NCI-H524 treated with DMSO at 0.1 percent for 48 hours (cell line): ENCODE results near the gene PACS1.
"Not testable (repeated sequence)": the region's sequence is repeated elsewhere in the genome, so short reads cannot be mapped to it uniquely, and the experiment has no call there.

Experiments used
- DNase-seq: peaks from one replicate; lab custom pipeline; 2025; lab: John Stamatoyannopoulos, UW

PACS1 gene

DNA sequence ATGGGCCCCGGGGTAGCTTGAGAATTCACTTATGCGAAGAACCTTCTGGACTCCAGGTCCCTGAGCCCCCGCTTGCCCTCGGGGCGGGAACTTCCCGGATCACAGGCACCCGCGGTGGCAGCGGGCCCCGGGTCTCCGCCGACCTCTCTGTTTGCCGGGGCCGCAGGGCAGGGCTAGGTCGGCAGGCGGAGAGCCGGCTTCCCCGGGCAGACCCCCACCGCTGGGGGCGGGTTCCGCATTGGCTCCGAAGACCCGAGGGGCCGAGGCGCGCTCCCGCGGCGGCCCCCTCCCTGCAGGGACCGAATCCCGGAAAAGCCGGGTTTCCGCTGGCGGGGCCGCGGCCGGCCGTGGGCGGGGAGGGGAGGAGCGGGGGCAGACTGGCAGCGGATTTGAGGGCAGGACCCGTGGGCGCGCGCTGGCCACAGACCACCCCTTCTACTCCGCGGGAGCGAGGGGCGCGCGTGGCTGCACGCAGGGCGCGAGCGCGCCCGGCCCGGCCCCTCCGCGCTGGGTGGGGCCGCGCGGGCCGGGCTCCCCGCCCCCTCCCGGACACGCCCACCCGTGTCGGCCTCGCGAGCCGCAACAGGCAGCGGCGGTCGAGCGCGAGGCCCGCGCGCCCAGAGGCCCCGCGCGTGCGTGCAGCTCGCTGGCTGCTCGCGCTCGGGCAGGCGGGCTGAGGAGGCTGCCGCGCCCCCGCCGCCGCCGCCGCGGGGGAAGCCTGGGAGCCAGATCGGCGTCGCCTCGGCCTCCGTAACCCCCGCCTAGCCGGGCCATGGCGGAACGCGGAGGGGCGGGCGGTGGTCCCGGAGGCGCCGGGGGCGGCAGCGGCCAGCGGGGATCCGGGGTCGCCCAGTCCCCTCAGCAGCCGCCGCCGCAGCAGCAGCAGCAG lies at the start of gene PACS1:
TSS of gene PACS1 (plus strand) at position 558 of the 889 bp plus-strand sequence. CDS start at position 773, 215 bp downstream.
- no peak for DNase-seq

DNA sequence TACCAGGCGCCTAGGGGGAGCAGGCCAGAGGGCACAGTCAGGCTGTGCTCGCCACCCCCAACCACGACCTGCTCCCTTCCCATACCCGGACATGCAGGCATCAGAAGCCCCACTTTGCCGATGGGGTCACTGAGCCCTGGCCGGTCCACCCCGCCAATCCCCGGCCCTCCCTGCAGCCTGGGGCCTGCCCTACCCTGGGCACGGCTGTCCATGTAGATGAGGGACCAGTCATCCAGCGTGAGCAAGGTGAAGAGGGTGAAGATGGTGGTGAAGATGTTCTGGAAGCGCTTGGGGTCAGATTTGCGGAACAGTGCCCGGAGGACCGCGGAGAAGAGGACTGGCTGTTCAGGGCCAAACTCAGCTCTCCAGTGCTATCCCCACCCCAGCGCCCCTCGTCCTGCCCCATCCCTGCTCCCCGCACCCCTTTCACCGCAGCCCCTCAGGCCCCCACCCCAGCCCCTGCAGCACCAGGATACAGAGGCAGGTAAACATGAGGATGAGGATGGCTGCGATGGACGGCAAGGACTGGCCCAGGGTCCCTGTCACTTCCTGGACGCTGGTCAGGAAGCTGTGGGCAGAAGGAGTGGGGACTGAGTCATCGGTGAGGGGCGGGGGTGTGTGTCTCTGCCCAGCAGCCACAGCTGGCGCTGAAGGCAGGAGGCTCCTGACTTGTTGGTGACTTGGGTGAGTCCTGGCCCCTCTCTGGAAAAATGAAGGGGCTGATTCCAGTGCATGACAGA lies 49.3 kb upstream of the PACS1 start:
- DNase-seq, result no peak

DNA sequence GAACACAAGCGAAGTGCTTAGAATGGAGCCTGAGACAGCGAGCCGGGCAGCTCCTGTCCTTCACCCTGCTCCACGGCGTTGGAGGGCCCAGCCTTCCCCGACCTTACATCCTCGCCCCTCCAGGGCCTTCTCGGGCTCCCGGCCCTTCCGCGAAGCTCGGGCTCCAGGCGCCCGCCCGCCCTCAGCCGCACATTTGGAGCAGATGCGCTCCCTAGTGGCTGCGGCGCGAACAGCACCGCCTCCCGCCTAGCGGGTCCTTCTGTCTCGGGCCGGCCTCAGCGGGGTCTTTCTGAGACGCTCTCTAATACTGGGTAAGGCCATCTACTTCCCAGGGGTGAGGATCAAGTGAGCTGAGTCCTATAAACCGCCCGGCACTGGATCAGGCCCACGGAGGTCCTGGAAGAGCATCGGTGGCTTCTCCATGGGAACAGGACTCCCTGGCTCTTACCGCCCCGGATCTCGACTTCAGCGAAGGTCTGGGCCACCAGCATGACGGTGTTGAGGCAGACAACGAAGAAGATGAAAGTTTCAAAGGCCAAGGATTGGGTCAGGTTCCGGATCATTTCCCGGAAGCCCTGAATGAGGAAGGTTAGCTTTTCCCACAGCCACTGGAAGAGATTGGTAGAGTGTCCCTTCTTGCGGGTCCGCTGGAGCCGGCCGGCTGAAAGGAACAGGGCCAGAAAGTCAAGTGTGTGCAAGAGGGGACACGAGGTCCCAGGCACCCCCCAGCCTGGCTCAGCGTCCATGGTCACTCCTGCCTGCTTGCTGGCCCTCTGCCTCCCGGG lies 47.5 kb upstream of the PACS1 start:
- no peak for DNase-seq

DNA sequence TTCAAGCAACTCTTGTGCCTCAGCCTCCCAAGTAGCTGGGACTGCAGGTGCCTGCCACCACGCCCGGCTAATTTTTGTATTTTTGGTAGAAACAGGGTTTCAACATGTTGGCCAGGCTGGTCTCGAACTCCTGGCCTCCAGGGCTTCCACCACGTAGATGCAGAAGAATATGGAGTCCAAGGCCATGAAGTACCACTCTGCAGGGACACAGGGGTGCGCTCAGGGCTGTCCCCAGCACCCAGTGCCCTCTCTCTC lies 47.0 kb upstream of the PACS1 start:
- DNase-seq, result not testable (repeated sequence)

DNA sequence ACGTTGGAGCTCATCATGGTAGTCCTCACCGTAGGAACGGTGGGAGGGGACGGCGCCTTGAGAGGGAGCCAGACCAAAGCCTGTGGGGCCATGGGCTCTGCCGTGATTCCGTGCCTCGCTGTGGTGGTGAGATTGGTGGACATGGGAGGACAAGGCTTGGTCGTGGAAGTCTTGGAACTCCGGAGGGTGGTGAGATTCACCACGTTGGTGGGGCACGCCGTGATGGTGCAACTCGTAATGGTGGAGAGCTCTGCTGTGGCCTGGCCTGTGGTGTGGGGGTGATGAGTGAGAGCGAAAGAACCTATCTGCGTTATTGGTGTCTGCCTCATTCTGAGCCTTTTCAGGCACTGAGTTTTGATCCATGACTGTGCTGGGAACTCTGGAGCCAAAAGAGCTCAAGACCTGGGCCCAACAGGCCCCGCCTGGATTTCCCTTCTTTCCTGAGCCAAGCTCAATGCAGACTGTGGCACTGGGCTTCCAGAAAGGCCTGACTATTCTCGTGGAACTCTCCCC lies 44.0 kb upstream of the PACS1 start, which contains the start of gene CATSPER1:
TSS of gene CATSPER1 (minus strand) at position 463 of the 513 bp plus-strand sequence. CDS start at position 363, 100 bp downstream.
- DNase-seq, result no peak

DNA sequence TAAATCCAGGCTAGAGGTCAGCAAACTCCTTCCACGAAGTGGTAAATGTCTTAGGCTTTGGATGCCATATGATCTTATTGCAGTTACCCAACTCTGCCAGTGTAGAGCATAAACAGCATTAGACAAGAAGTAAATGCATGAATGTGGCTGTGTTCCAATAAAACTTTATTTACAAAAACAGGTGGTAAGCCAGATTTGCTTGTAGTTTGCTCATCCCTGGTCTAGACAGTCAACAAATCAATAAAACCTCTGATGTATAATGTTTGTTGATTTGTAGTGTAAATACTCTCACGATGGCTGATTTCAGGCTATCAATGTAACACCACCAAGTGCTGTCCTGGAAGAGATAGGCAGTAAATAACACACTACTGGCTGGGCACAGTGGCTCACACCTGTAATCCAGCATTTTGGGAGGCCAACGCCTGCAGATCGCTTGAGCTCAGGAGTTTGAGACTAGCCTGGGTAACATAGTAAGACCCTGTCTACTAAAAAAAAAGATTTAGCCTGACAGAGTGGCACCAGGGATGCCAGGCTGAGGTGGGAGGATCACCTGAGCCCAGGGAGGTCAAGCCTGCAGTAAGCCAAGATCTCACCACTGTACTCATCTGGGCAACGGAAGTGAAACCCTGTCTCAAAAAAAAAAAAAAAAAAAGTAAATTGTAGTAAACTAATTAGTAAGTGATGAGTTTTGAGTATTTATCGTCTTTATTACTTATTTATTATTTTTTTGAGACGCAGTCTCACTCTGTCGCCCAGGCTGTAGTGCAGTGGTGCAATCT lies 36.9 kb upstream of the PACS1 start:
- DNase-seq, result no peak

DNA sequence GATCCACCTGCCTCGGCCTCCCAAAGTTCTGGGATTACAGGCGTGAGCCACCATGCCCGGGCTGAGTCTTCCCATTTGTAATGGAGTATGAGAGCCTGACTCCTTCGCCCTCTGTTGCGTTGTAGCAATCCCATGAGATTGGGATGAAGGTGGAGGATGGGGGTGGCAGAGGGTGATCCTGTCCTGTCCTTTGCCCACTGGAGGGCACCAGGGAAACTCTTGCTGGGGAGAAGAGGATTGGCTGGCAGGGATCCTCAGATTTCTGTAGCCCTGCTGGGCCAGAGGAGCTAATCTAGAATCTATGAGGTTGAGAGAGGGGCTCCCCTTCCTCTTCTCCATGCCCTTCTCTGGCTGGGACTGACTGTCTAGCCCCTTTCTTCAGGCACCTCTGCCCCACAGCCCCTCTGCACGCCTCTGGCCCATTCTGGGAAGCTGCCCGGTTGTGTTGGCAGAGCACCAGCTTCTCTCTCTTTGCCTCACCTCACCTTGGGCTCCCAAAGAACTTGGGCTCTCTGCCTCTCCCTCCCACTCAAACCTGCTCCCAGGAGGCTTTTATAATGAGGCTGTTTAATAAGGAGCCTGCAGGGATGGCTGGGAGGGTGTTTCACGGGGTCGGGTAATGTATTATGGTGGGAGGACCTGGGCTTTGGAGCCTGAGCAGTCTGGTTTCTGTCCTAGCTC lies 34.3 kb upstream of the PACS1 start:
- DNase-seq, result no peak

DNA sequence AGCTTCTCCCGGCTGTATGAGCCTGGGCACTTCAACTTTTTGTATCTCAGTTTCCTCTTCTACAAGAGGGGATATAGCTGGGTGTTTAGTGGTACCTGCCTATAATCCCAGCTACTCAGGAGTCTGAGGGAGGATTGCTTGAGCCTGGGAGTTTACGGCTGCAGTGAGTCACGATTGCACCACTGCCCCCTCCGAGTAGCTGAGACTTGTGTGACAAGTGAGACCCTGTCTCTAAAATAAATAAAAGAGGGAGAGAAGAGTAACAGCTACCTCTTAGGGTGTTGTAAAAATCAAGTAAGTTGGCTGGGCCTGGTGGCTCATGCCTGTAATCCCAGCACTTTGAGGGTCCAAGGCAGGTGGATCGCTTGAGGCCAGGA lies 33.8 kb upstream of the PACS1 start:
- no peak for DNase-seq

DNA sequence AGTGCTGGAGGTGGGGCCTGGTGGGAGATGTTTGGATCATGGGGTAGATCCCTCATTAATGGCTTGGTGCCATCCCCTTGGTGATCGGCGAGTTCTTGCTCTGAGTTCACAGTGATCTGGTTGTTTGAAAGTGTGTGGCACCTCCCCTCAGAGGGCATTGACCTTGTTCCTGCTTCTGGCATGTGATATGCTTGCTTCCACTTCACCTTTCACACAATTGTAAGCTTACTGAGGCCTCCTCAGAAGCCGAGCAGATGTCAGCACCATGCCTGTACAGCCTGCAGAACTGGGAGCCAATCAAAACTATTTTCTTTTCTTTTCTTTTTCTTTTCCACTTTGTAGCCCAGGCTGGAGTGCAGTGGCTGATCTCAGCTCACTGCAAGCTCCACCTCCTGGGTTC lies 32.7 kb upstream of the PACS1 start:
- no peak for DNase-seq

DNA sequence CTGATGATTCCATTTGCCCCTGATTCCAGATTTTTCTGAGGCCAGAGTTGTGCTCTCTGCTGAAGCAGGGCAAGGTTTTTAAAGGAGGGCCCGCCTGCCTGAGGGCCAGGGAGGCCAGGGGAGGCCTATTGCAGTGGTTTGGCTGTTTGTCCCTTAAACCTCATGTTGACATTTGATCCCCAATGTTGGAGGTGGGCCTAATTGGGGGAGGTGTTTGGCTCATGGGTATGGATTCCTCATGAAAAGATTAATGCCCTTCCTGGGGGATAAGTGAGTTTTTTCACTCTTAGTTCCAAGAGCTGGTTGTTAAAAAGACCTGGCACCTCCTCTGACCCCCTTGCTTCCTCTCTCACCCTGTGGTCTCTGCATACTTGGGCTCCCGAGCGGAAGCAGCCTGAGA lies 30.3 kb upstream of the PACS1 start:
- no peak for DNase-seq

DNA sequence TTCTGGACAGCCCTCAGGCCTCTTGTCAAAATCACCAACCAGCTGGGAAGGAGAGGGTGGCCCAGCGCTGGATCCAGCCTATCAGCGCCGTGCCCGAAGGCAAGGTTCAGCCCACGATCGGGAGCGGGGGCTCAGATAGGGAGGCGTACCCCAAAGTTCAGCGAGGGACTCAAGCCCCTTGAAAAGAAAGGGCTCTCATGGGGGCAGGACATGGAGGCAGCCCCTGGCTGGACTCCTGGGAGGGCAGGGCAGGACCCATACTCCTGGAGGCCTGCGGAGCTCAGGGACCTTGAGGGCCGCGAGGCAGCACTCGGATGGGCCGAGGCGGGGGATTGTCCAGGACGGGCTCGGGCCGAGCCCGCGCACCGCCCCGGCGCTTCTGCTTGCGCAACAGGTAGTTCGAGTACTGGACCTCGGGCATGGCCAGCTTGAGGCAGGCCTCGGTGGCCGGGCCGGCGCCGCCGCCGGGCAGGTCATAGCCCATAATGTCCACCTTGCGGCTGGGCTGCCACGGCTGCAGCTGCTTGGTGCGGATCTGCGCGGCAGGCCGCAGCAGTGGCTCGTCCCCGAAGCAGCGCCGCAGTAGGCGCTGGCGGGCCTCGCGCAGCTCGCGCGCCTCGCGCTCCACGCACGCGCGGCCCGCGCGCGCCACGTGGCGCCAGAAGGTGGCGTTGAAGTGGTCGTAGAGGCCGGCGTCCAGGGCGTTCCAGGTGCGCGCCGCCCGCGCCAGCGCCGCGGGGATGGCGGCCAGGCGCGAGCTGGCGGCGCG lies 27.7 kb upstream of the PACS1 start:
- no peak for DNase-seq

DNA sequence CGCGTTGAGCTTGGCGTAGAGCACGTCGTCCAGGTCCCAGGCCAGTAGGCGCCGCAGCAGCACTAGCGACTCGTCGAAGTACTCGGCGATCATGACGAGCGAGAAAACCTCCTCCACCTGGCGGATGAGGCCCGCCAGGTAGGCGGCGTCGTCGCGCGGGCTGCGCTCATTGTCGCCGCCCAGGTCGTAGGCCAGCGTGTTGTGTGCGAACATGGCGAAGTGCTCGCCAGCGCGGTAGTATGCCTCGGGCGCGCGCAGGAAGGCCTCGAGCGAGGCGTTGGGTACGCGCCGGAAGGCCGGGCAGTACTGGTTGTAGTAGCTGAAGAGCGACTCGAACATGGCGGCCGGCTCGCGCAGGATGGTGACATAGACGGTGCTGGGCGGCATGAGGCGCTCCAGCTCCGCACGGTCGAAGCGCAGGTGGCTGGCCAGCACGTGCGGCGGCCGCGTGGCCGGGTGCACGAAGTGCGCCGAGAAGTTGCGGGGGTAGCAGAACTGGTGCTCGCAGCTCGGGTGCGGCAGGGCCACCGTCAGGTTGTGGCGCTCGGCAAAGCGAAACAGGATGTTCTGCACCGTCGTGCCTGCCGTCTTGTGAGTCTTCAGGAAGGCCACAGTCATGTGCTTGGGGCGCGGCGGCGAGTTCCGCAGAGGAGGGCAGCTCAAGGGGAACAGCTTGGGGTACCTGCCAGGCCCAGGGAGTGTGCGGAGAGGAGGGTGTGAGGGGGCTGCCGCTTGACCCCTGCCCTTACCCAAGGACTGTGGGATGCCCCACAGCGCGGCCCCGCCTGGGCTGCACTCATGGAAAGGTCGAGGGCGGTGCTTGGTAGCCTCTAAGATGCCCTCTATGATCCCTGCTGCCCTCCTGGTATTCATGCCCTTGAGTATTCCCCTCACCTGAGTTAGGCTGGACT lies 26.8 kb upstream of the PACS1 start:
- no peak for DNase-seq

DNA sequence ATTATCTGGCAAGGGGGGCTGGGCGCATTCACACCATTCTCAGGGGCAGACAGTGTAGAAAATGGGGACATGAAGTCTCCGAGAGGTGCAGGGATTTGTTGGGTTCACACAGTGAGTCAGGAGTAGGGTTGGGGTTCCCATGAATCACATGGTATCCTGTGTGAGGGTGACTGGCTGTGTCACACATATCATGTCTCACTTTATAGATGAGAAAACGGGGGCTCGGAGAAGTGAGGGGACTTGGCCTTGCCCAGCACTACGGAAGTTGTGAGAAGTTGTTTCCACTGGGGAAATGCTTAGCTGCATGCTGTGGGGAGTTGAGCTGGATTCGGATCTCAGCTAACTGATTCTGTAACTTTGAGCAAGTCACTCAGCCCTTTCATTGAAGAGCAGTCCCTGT lies 25.3 kb upstream of the PACS1 start:
- DNase-seq, result no peak

DNA sequence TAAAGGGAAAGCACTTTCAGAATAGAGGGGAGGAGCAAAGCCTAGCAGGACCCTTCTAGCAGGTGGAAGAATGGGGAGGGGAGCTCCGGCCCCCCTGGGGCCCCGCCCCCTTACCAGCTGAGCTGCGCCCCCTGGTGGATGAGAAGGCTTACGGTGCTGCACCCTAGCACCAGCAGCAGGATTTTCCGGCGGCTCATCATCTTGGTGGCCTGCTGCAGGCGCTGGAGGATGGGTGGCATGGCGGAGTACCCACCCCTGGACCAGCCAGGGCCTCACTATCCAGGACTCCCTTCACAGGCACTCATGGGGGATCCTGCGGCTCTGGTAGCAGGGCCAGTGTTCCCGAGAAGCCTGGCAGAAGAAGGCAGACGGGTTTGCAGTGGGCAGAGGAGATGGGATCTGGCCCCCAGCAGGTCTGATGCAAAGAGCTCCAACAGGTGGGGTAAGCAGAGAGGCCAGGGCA lies 24.9 kb upstream of the PACS1 start:
- DNase-seq, result no peak

DNA sequence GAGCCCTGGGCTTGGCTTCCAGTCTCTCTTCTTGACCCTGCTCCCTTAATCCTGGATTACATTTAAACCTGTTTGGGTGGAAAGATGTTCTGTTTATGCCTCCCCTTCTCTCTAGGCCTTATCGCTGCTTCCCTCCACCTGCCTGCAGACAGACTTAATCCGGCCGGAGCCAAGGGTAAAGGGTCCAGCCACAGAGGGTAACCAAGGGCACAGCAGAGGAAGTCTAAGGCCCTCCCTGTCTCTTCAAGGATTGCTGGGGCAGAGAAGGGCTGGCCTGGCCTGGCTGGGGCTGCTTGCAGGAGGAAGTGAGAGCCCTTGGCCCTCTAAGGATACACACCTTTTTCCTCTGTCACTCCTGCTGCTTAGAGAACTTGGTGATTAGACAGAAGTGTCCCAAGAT lies 23.2 kb upstream of the PACS1 start:
- no peak for DNase-seq

DNA sequence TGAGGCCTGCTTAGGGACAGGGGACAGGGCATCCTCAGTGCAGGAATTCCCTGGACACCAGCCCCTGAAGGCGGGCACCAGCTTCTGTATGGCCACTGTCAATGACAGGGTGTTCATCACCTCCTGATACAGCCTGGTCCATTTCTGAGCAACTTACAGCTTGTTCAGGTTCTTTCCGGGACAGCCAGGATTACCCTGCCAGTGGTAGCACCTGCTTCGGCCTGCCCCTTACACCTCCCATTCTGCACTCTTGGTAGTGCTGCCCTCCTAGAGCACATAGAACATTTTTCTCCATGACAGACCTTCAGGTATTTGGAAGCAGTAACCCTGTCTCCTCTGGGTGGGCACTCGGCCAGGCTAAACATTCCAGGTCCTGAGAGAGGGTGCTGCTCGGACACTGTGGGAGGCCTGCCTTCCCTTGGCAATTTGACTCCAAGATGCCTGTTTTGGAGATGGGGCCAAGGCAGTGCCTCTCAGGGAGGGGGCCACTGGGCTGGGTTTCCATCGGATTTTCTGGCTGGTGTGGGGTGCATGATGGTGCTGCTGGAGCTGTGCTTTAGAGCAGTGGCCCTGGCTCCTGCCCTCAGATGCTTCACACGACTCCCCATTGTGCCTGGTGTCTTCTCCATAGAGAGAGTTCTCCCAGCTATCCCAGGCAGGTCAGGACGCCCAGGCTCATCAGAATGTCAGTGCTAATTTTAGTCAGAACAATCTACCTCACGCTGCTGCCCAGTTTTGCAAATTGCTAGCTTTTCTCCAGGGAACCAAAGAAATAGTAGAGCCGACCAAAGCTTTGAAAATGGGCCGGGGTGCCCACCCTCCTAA lies 22.3 kb upstream of the PACS1 start:
- DNase-seq, result no peak

DNA sequence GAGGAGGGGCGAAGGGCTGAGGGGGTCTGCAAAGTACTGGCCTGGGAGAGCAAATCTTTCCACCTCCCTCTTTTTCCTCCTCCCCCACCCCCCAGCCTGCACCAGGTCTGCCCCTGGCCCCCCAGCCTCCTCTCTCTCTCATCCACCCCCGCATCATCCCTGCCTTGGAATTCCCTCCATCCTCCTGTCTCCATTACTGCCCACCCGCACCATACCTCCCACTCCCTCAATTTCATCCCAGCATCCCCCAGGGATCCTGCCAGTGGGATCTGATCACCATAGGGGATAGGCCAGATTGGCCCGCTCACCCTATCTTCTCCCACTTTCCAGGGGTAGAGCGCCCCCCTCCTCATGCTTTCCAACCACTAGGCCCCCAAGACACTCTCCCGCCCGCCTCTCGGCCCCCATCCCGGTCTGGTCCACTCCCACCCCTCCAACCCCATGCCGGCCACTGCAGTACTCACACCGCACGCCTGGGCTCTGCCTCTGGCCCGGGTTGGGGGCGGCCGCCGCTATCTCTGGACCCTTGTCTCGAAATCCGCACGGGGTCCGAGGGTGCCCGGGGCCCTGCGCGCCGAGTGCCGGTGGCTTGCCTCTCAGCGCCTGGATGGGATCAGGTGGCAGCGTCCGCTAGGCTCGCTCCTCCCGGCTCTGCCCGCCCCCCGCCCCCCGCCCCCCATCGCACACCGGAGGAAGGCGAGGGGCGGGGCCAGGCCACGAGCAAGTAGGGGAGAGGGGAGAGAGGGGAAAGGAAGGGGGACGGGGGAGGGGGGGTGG lies 21.3 kb upstream of the PACS1 start, which contains the start of gene GAL3ST3:
TSS of gene GAL3ST3 (minus strand) at position 615 of the 777 bp plus-strand sequence. CDS start 3,746 bp downstream, outside the sequence.
- DNase-seq, result no peak
